ENCODE measurements around the gene IFITM1. TPM values are rescaled to one million over a fixed set of nuclear protein-coding genes. Genes with fewer than 3 reads are reported as not detected.
"Not testable (repeated sequence)": the region's sequence is repeated elsewhere in the genome, so short reads cannot be mapped to it uniquely, and the experiment has no call there.

The IFITM1 gene
- polyA plus RNA-seq, 3 donors, result 32.2 to 44.9 (median 33.7) TPM

GRCh38 chr11:324593-325517, 11.0 kb downstream of the IFITM1 start:
- not testable (repeated sequence) for DNase-seq

GRCh38 chr11:325796-326591, 12.2 kb downstream of the IFITM1 start:
- no peak for DNase-seq

- no peak for DNase-seq
Observed at GRCh38 chr11:326592-326841, 12.7 kb downstream of the IFITM1 start.

GRCh38 chr11:326842-327580, 13.2 kb downstream of the IFITM1 start:
- DNase-seq, result no peak

GRCh38 chr11:327581-327923, 13.7 kb downstream of the IFITM1 start:
- no peak for DNase-seq

- DNase-seq, result no peak
Observed at GRCh38 chr11:328012-328411, 14.2 kb downstream of the IFITM1 start.

- DNase-seq, result not testable (repeated sequence)
Observed at GRCh38 chr11:328516-329100, 14.8 kb downstream of the IFITM1 start.

GRCh38 chr11:329886-330253, 16.0 kb downstream of the IFITM1 start:
- no peak for DNase-seq

GRCh38 chr11:330307-330693, 16.5 kb downstream of the IFITM1 start:
- DNase-seq, result no peak

- DNase-seq, result no peak
Observed at GRCh38 chr11:330694-331357, 17.0 kb downstream of the IFITM1 start.

GRCh38 chr11:331358-332060, 17.7 kb downstream of the IFITM1 start:
- no peak for DNase-seq

GRCh38 chr11:332651-333480, 19.0 kb downstream of the IFITM1 start:
- no peak for DNase-seq

GRCh38 chr11:333616-334263, 19.9 kb downstream of the IFITM1 start:
- DNase-seq, result not testable (repeated sequence)

GRCh38 chr11:334264-334994, 20.6 kb downstream of the IFITM1 start:
- DNase-seq, result no peak

GRCh38 chr11:335779-336658, 22.2 kb downstream of the IFITM1 start:
- DNase-seq, result peak; percentile 76

- DNase-seq, result no peak
Observed at GRCh38 chr11:336659-337198, 22.9 kb downstream of the IFITM1 start.

GRCh38 chr11:337711-338110, 23.9 kb downstream of the IFITM1 start:
- no peak for DNase-seq

- no peak for DNase-seq
Observed at GRCh38 chr11:339963-340362, 26.1 kb downstream of the IFITM1 start.
